Measurements from ENCODE around the gene BICC1.

Gene BICC1

DNA sequence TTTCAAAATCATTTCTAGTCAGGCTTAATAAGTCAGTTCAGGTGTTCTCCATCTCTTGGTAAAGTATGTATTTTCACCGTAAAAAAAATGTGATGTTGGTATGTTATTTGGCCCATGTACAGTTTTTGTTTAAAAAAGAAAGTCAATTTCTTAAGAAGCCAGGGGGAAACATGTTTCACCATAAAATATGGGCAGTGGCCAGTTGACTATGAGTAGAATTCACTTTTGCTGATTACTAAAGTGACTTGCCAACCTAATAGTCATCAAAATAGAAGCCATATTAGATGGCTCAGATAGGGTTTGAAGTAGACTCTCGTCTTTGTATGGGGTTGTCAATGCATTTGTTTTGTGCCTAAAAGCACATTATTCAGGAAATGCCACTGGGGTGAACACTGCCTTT is 266.3 kb downstream of the BICC1 start:
- no peak overlapping the region for H3K4me3 ChIP-seq (ENCODE audit: low read depth, low read length)
- peak overlapping the region; percentile 7; the same call in 1 of the 2 replicates for H3K27ac ChIP-seq (ENCODE audit: low read depth, low read length)
- no peaks in the 10 kb centered on the region for H3K36me3 ChIP-seq (ENCODE audit: insufficient read depth, low read length)
- H3K79me2 ChIP-seq (ENCODE audit: control insufficient read depth, insufficient read depth, low read length, unreplicated experiment), result no peaks in the 10 kb centered on the region
- no peaks in the 10 kb centered on the region for H3K27me3 ChIP-seq (ENCODE audit: insufficient read depth, low read length)
- peaks cover 62% of the 10 kb centered on the region for H3K4me1 ChIP-seq (ENCODE audit: control insufficient read depth, insufficient read depth, low read length, unreplicated experiment)
- H2AFZ ChIP-seq (ENCODE audit: low read length, unreplicated experiment), result peak overlapping the region; percentile 30

DNA sequence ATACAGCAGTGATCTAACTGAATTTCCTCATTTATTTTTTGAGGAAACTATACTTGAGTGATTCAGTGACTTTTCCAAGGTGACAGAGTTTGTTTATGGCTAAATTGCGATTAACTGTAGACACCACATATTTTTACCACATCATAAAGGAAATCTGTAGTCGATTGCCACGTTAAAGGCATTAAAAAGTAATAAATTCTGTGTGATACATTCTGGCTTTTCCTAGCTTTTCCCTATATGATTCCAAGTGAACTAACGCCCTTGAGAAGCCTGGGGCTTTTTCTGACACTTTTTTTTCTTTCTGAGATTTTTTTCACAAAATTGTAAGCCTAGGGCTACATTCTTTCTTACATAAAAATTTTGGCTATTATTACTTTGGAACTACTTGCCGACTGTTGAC is 266.9 kb downstream of the BICC1 start:
- Histone ChIP-seq H3K4me1 (ENCODE audit: control insufficient read depth, insufficient read depth, low read length, unreplicated experiment) (peaks cover 65% of the 10 kb centered on the region), H3K79me2 (ENCODE audit: control insufficient read depth, insufficient read depth, low read length, unreplicated experiment) (no peaks in the 10 kb centered on the region), H2AFZ (ENCODE audit: low read length, unreplicated experiment) (peak overlapping the region; percentile 30), H3K4me3 (ENCODE audit: low read depth, low read length) (no peak overlapping the region), H3K27ac (ENCODE audit: low read depth, low read length) (no peak overlapping the region), H3K27me3 (ENCODE audit: insufficient read depth, low read length) (no peaks in the 10 kb centered on the region), H3K36me3 (ENCODE audit: insufficient read depth, low read length) (no peaks in the 10 kb centered on the region)

DNA sequence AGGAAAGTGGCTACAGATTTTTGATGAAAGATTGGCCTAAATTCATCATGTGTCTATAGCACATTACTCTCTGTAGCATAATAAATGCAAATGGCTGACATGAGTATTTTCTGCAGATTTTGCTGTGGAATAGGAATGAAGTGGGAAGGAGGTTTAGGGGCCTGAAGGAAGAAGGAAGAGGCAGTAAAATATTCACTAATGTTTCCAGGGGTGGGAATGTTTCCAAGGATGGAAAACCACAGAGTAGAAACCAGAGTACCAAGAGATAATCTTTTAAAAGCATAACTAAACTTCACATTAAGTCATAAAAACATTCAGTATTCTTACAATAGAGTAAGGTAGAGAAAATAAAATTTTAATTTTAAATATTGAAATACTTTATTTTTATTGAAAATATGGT is 267.8 kb downstream of the BICC1 start:
- Histone ChIP-seq H3K4me1 (ENCODE audit: control insufficient read depth, insufficient read depth, low read length, unreplicated experiment) (peaks cover 63% of the 10 kb centered on the region), H3K36me3 (ENCODE audit: insufficient read depth, low read length) (no peaks in the 10 kb centered on the region), H2AFZ (ENCODE audit: low read length, unreplicated experiment) (peak overlapping the region; percentile 48), H3K4me3 (ENCODE audit: low read depth, low read length) (no peak overlapping the region), H3K79me2 (ENCODE audit: control insufficient read depth, insufficient read depth, low read length, unreplicated experiment) (no peaks in the 10 kb centered on the region), H3K27me3 (ENCODE audit: insufficient read depth, low read length) (no peaks in the 10 kb centered on the region), H3K27ac (ENCODE audit: low read depth, low read length) (no peak overlapping the region)

DNA sequence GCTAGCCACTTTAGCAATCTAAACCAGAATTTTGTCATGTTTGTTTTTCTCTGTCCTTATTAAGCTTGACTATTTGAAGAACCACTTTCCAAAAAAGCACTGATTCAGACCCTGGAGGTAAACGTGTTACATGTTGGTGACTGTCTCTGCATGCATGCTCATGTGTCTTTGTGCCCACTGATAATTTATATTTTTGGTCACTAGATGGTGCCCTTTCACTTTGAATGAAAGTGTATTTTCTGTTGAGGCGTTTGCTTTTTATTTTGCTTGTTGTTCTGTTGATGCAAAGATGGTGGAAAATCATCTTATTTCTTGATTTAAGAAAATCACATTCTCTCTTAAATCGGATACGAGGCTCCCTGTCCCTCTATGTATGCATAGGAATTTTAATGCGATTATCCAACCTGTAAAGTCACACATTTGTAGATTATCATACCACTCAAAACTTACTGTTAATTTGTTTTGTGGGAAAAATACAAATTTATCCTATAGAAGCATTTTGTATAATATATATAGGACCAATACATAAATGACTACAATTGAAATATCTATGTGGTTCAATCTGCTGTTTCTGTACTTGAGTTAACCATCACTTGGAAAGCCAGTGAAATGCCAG is 269.3 kb downstream of the BICC1 start:
- Histone ChIP-seq H3K4me3 (ENCODE audit: low read depth, low read length) (no peak overlapping the region), H3K27me3 (ENCODE audit: insufficient read depth, low read length) (no peaks in the 10 kb centered on the region), H2AFZ (ENCODE audit: low read length, unreplicated experiment) (no peak overlapping the region), H3K79me2 (ENCODE audit: control insufficient read depth, insufficient read depth, low read length, unreplicated experiment) (no peaks in the 10 kb centered on the region), H3K27ac (ENCODE audit: low read depth, low read length) (peak overlapping the region; percentile 29), H3K4me1 (ENCODE audit: control insufficient read depth, insufficient read depth, low read length, unreplicated experiment) (peaks cover 48% of the 10 kb centered on the region), H3K36me3 (ENCODE audit: insufficient read depth, low read length) (no peaks in the 10 kb centered on the region)

DNA sequence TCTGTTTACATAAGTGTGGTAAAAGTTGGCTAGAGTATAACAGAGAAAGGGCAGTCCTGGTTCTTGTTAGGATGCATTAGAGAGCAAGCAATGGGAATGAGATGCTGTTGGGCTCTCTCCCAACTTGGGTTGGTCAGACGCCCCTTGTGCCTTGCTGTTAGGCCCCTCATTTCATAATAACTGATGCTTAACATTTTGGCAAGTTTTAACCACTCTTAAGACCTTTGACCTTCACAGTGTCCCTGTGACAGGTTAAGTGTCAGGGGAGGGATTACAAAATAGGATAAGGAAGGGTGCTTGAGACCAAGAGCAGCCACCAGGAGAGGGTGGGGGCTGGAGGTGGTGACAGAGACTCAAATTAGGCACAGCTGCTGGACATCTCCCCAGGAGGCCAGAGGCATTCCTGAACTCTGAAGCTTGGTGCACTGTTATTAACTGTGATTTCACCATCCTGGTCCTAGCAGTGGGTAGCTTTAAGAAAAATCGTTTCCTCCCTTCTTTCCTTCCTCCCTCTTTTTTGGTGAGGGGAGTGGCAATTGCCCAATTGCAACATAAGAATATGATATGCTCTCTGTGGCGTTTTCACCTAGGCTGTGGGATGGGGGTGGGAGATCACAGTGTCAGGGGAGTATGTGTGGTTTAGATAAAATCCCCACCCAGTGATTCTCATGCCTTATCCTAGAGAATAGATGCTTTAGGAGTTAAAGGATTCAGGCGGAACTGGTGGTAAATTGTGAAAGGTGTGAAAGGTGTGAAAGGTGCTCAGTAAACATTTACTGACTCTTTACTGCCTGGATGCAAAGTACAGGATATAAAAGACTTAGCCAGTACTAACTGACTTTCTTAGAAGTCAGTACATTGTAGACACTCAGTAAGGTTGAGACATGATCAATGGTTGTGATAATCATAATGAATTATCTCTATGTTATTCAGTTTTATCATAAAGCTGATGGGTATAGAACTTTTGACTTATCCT is 270.5 kb downstream of the BICC1 start:
- no peaks in the 10 kb centered on the region for H3K27me3 ChIP-seq (ENCODE audit: insufficient read depth, low read length)
- H2AFZ ChIP-seq (ENCODE audit: low read length, unreplicated experiment), result no peak overlapping the region
- no peaks in the 10 kb centered on the region for H3K79me2 ChIP-seq (ENCODE audit: control insufficient read depth, insufficient read depth, low read length, unreplicated experiment)
- H3K4me3 ChIP-seq (ENCODE audit: low read depth, low read length), result no peak overlapping the region
- H3K4me1 ChIP-seq (ENCODE audit: control insufficient read depth, insufficient read depth, low read length, unreplicated experiment), result peaks cover 48% of the 10 kb centered on the region
- peak overlapping the region; percentile 29 for H3K27ac ChIP-seq (ENCODE audit: low read depth, low read length)
- no peaks in the 10 kb centered on the region for H3K36me3 ChIP-seq (ENCODE audit: insufficient read depth, low read length)

DNA sequence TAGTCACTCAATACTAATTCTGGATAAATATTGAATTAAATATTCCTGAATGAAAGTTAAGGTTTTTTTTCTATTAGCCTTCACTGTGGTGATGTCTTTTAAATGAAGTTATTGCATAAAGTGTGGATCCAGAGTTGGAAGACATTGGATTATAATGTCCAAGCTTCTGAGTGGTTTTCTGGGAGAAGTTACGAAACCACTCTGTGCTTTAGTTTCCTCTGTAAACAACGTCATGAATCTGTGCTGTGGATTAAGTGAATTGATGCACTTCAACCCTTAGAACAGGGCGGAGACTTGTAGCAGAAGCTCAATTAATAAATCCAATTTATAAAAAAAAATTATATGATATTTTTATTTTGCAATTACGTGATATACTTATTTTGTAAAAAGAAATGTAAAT is 271.7 kb downstream of the BICC1 start:
- no peak overlapping the region for H2AFZ ChIP-seq (ENCODE audit: low read length, unreplicated experiment)
- no peak overlapping the region for H3K27ac ChIP-seq (ENCODE audit: low read depth, low read length)
- no peak overlapping the region for H3K4me3 ChIP-seq (ENCODE audit: low read depth, low read length)
- no peaks in the 10 kb centered on the region for H3K79me2 ChIP-seq (ENCODE audit: control insufficient read depth, insufficient read depth, low read length, unreplicated experiment)
- H3K27me3 ChIP-seq (ENCODE audit: insufficient read depth, low read length), result no peaks in the 10 kb centered on the region
- H3K36me3 ChIP-seq (ENCODE audit: insufficient read depth, low read length), result no peaks in the 10 kb centered on the region
- H3K4me1 ChIP-seq (ENCODE audit: control insufficient read depth, insufficient read depth, low read length, unreplicated experiment), result peaks cover 39% of the 10 kb centered on the region

DNA sequence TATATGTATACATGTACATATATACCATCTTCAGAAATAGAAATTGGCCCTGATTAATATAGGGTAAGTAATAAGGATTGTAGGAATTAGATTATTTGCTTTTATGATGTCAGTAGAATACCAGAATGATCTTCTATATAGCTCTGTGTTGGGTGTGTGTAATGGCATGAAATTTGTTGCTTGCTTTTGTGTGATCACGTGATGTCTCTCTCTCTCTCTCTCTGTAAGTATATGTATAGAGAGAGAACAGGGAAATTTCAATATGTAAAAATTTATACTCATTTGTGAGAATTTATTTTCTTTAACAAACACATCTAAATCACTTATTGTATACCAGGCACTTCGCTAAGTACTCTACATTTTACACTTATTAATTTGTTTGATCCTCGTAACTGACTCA is 272.7 kb downstream of the BICC1 start:
- no peak overlapping the region for H3K4me3 ChIP-seq (ENCODE audit: low read depth, low read length)
- no peak overlapping the region for H2AFZ ChIP-seq (ENCODE audit: low read length, unreplicated experiment)
- H3K36me3 ChIP-seq (ENCODE audit: insufficient read depth, low read length), result no peaks in the 10 kb centered on the region
- no peak overlapping the region for H3K27ac ChIP-seq (ENCODE audit: low read depth, low read length)
- no peaks in the 10 kb centered on the region for H3K27me3 ChIP-seq (ENCODE audit: insufficient read depth, low read length)
- peaks cover 29% of the 10 kb centered on the region for H3K4me1 ChIP-seq (ENCODE audit: control insufficient read depth, insufficient read depth, low read length, unreplicated experiment)
- H3K79me2 ChIP-seq (ENCODE audit: control insufficient read depth, insufficient read depth, low read length, unreplicated experiment), result no peaks in the 10 kb centered on the region

DNA sequence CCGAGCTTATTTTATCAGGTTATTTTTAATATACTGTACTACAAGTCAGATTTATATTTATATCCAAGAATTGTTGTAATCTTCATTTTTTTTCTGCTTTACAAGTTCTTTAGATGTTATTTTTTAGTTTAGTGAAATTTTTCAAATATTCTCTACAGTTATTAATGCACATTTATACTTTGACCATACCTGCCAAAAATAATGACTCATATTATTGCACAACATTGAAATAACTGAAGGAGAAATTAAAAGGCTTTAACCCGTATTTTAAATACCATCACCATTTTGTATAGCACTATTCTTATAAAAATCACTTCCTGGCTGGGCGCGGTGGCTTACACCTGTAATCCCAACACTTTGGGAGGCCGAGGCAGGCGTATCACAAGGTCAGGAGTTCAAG is 278.5 kb downstream of the BICC1 start:
- Histone ChIP-seq H3K79me2 (ENCODE audit: control insufficient read depth, insufficient read depth, low read length, unreplicated experiment) (no peaks in the 10 kb centered on the region), H3K36me3 (ENCODE audit: insufficient read depth, low read length) (no peaks in the 10 kb centered on the region), H3K4me3 (ENCODE audit: low read depth, low read length) (no peak overlapping the region), H3K27me3 (ENCODE audit: insufficient read depth, low read length) (no peaks in the 10 kb centered on the region), H2AFZ (ENCODE audit: low read length, unreplicated experiment) (no peak overlapping the region), H3K4me1 (ENCODE audit: control insufficient read depth, insufficient read depth, low read length, unreplicated experiment) (peaks cover 10% of the 10 kb centered on the region), H3K27ac (ENCODE audit: low read depth, low read length) (peak overlapping the region; percentile 44)

DNA sequence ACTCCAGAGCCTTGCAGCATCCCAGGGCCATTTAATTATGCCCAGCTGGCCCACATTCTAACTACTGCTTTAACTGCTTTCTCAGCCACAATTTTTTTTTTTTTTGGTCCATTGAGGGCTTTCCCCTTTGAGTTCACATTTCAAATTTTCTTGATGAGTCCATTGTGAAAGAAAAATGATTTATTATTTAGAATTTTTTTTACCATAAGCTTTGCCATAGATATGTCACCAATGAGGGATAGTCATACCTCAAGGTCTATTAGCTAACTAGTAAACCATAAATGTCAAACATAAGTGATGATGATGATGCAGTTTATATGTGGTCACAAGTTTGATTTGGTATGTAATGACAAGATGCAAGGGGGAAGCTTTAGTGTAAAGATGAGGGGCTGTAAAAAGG is 282.9 kb downstream of the BICC1 start:
- no peak overlapping the region for H2AFZ ChIP-seq (ENCODE audit: low read length, unreplicated experiment)
- peaks cover 27% of the 10 kb centered on the region for H3K4me1 ChIP-seq (ENCODE audit: control insufficient read depth, insufficient read depth, low read length, unreplicated experiment)
- no peaks in the 10 kb centered on the region for H3K27me3 ChIP-seq (ENCODE audit: insufficient read depth, low read length)
- H3K4me3 ChIP-seq (ENCODE audit: low read depth, low read length), result no peak overlapping the region
- H3K79me2 ChIP-seq (ENCODE audit: control insufficient read depth, insufficient read depth, low read length, unreplicated experiment), result no peaks in the 10 kb centered on the region
- H3K36me3 ChIP-seq (ENCODE audit: insufficient read depth, low read length), result 0 out of 2 replicates have a peak, but pooled peaks cover 3% of the 10 kb centered on the region
- H3K27ac ChIP-seq (ENCODE audit: low read depth, low read length), result no peak overlapping the region

DNA sequence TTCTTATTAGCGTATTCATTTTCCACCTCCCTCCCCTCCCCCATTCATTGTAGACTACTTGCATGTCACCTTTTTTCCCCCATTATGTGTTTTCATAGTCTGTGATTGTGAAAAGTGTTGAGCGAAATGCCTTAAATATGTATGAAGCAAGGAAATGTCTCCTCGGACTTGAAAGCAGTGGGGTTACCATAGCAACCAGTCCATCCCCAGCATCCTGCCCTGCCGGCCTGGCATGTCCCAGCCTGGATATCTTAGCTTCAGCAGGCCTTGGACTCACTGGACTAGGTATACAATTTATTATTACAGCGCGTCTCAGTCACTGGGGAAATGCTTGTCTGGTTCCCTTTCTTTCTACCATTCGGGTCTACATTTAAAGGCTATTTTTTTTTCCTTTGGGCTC is 283.6 kb downstream of the BICC1 start:
- Histone ChIP-seq H2AFZ (ENCODE audit: low read length, unreplicated experiment) (no peak overlapping the region), H3K4me3 (ENCODE audit: low read depth, low read length) (no peak overlapping the region), H3K27me3 (ENCODE audit: insufficient read depth, low read length) (no peaks in the 10 kb centered on the region), H3K36me3 (ENCODE audit: insufficient read depth, low read length) (0 out of 2 replicates have a peak, but pooled peaks cover 3% of the 10 kb centered on the region), H3K27ac (ENCODE audit: low read depth, low read length) (peak overlapping the region; percentile 24; the same call in 1 of the 2 replicates), H3K4me1 (ENCODE audit: control insufficient read depth, insufficient read depth, low read length, unreplicated experiment) (peaks cover 20% of the 10 kb centered on the region), H3K79me2 (ENCODE audit: control insufficient read depth, insufficient read depth, low read length, unreplicated experiment) (no peaks in the 10 kb centered on the region)
